Measurements from ENCODE around the gene TSPYL1. TPM values are rescaled to one million over a fixed set of nuclear protein-coding genes. Genes with fewer than 3 reads are reported as not detected.

Gene TSPYL1
- total RNA-seq, result 10 to 100 TPM; 73.4 to 80.6 TPM
- polyA plus RNA-seq (2013, experiment 1 of 2), result 50.7 TPM
- polyA plus RNA-seq (2013, experiment 2 of 2), result 50.3 TPM
- long read RNA-seq, experiment 1, transcript TSPYL1-201 (1 exons, 3,326 nt), result major isoform, 17 of 17 reads
- long read RNA-seq, experiment 1, partial matches to known transcripts, result 0 of 17 reads
- long read RNA-seq, experiment 1, other reads (novel, unspliced or antisense), result 0 of 17 reads
- long read RNA-seq, experiment 2, transcript TSPYL1-201 (1 exons, 3,326 nt), result major isoform, 45 of 45 reads
- long read RNA-seq, experiment 2, partial matches to known transcripts, result 0 of 45 reads
- long read RNA-seq, experiment 2, other reads (novel, unspliced or antisense), result 0 of 45 reads
- long read RNA-seq, experiment 3, transcript TSPYL1-201 (1 exons, 3,326 nt), result major isoform, 113 of 114 reads
- long read RNA-seq, experiment 3, partial matches to known transcripts, result 0 of 114 reads
- long read RNA-seq, experiment 3, other reads (novel, unspliced or antisense), result 1 of 114 reads
- long read RNA-seq, experiment 4, partial matches to known transcripts, result 0 of 4 reads
- long read RNA-seq, experiment 4, other reads (novel, unspliced or antisense), result 1 of 4 reads

- Mint-ChIP-seq H3K36me3 (ENCODE audit: low read depth) (peaks cover 25% of the 10 kb centered on the region), H3K27ac (peak within 1 kb of the TSS; percentile 100), H3K27me3 (ENCODE audit: insufficient read depth) (no peaks in the 10 kb centered on the region), H3K9me3 (no peaks in the 10 kb centered on the region), H3K4me3 (peak within 1 kb of the TSS; percentile 82), H3K4me1 (peaks cover 32% of the 10 kb centered on the region)
- Histone ChIP-seq H3K4me1 (ENCODE audit: control insufficient read depth, insufficient read depth, low read length) (no peaks in the 10 kb centered on the region), H3K4me3 (ENCODE audit: low read length) (peak within 1 kb of the TSS; percentile 92), H3K9ac (ENCODE audit: extremely low read depth, low read length, poor library complexity, severe bottlenecking) (peak within 1 kb of the TSS; percentile 94), H3K27ac (ENCODE audit: low read depth, low read length) (peak within 1 kb of the TSS; percentile 95), H3K9me3 (ENCODE audit: control insufficient read depth, low read length) (no peaks in the 10 kb centered on the region), H3K27me3 (ENCODE audit: control insufficient read depth, insufficient read depth, low read length, poor library complexity, severe bottlenecking) (no peaks in the 10 kb centered on the region), H3K36me3 (ENCODE audit: control insufficient read depth, insufficient read depth, low read length) (peaks cover 23% of the 10 kb centered on the region)
- peak; percentile 9 for TF ChIP-seq CTCF (conservative IDR thresholded peaks at IDR 0.05)
- 0% methylated on average over 21 to 71 of the region's 71 CpGs for WGBS, 2 experiments (ENCODE audit: insufficient coverage in 1 of 2, insufficient read length in 1 of 2)
- DNase-seq, result peak; percentile 98
These were observed at the start of gene TSPYL1 for GRCh38 chr6:116279232-116280160. TSPYL1 (minus strand) TSS chr6:116279930; CDS start chr6:116279830, 100 bp downstream.

- no peaks in the 10 kb centered on the region for H3K36me3 ChIP-seq (ENCODE audit: control insufficient read depth, insufficient read depth, low read length)
- Mint-ChIP-seq H3K4me1 (peaks cover 37% of the 10 kb centered on the region), H3K36me3 (ENCODE audit: low read depth) (peaks cover 6% of the 10 kb centered on the region), H3K4me3 (no peak overlapping the region), H3K27me3 (ENCODE audit: insufficient read depth) (no peaks in the 10 kb centered on the region), H3K9me3 (peaks cover 6% of the 10 kb centered on the region), H3K27ac (no peak overlapping the region)
- DNase-seq, result no peak
- H3K27ac ChIP-seq (ENCODE audit: low read depth, low read length), result no peak overlapping the region
- H3K9ac ChIP-seq (ENCODE audit: extremely low read depth, low read length, poor library complexity, severe bottlenecking), result no peak overlapping the region
- no peak overlapping the region for H3K4me3 ChIP-seq (ENCODE audit: low read length)
- H3K4me1 ChIP-seq (ENCODE audit: control insufficient read depth, insufficient read depth, low read length), result peaks cover 4% of the 10 kb centered on the region
- H3K9me3 ChIP-seq (ENCODE audit: control insufficient read depth, low read length), result no peaks in the 10 kb centered on the region
- H3K27me3 ChIP-seq (ENCODE audit: control insufficient read depth, insufficient read depth, low read length, poor library complexity, severe bottlenecking), result no peaks in the 10 kb centered on the region
- no peak for TF ChIP-seq CTCF (conservative IDR thresholded peaks at IDR 0.05)
These were observed 49.4 kb upstream of the TSPYL1 start for GRCh38 chr6:116329156-116329555.

DNA sequence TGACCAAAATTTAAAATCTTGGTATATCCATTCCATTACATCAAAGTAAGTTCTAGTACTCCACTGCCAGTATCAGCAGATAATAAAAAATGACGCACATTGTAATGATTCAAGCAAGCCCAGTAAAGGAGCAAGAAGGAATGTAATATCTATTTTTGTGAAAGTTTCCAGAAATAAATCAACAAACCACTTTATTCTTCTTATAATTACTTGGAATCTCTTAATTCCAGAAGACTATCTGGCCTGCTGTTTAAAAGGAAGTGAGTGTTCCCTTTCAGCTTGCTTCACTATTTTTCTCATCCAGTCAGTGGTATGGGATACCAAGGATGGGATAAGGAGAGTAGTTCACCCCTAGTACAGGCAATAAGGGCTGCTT, 48.8 kb upstream of the TSPYL1 start:
- no peak overlapping the region for H3K27ac ChIP-seq (ENCODE audit: low read depth, low read length)
- 71% methylated on average over 1 of the region's 1 CpG; no CpG with 5 or more reads in 1 of the 2 experiments for whole genome bisulfite sequencing, 2 experiments (ENCODE audit: insufficient coverage in 1 of 2, insufficient read length in 1 of 2)
- peaks cover 7% of the 10 kb centered on the region for H3K4me1 ChIP-seq (ENCODE audit: control insufficient read depth, insufficient read depth, low read length)
- Mint-ChIP-seq H3K27me3 (ENCODE audit: insufficient read depth) (no peaks in the 10 kb centered on the region), H3K27ac (peak overlapping the region; percentile 14), H3K36me3 (ENCODE audit: low read depth) (peaks cover 6% of the 10 kb centered on the region), H3K9me3 (peaks cover 6% of the 10 kb centered on the region), H3K4me3 (no peak overlapping the region), H3K4me1 (peaks cover 43% of the 10 kb centered on the region)
- no peaks in the 10 kb centered on the region for H3K27me3 ChIP-seq (ENCODE audit: control insufficient read depth, insufficient read depth, low read length, poor library complexity, severe bottlenecking)
- no peak overlapping the region for H3K9ac ChIP-seq (ENCODE audit: extremely low read depth, low read length, poor library complexity, severe bottlenecking)
- TF ChIP-seq CTCF (conservative IDR thresholded peaks at IDR 0.05), result no peak
- no peaks in the 10 kb centered on the region for H3K36me3 ChIP-seq (ENCODE audit: control insufficient read depth, insufficient read depth, low read length)
- DNase-seq, result no peak
- H3K9me3 ChIP-seq (ENCODE audit: control insufficient read depth, low read length), result no peaks in the 10 kb centered on the region
- H3K4me3 ChIP-seq (ENCODE audit: low read length), result no peak overlapping the region

Data from endodermal cell (in vitro differentiated cells).